HUES48 (cell line): ENCODE measurements around the gene EPC2.

ENCODE experiments used
- H3K27ac ChIP-seq: one replicate; pipeline ENCODE4 v1.7.0; 2013; ENCODE audit warnings: low read depth, low read length, inconsistent platforms
- H3K27me3 ChIP-seq: 2 replicates; pipeline ENCODE4 v1.6.1; 2013; ENCODE audit warnings: mild to moderate bottlenecking, low read length; ENCODE audit not compliant: control insufficient read depth, insufficient read depth
- H3K36me3 ChIP-seq: 2 replicates; pipeline ENCODE4 v1.6.1; 2013; ENCODE audit warnings: low read length; ENCODE audit not compliant: control insufficient read depth, insufficient read depth
- H3K4me1 ChIP-seq: 2 replicates; pipeline ENCODE4 v1.6.1; 2013; ENCODE audit warnings: mild to moderate bottlenecking, low read length; ENCODE audit not compliant: control insufficient read depth, insufficient read depth
- H3K4me3 ChIP-seq: 2 replicates; pipeline ENCODE4 v1.5.1; 2013; ENCODE audit warnings: mild to moderate bottlenecking, low read depth, low read length
- H3K9ac ChIP-seq: 2 replicates; pipeline ENCODE4 v1.6.1; 2013; ENCODE audit warnings: mild to moderate bottlenecking, low read depth, low read length, moderate library complexity
- H3K9me3 ChIP-seq: 2 replicates; pipeline ENCODE4 v1.6.1; 2013; ENCODE audit warnings: low read length; ENCODE audit not compliant: control insufficient read depth, insufficient read depth

Gene EPC2

DNA sequence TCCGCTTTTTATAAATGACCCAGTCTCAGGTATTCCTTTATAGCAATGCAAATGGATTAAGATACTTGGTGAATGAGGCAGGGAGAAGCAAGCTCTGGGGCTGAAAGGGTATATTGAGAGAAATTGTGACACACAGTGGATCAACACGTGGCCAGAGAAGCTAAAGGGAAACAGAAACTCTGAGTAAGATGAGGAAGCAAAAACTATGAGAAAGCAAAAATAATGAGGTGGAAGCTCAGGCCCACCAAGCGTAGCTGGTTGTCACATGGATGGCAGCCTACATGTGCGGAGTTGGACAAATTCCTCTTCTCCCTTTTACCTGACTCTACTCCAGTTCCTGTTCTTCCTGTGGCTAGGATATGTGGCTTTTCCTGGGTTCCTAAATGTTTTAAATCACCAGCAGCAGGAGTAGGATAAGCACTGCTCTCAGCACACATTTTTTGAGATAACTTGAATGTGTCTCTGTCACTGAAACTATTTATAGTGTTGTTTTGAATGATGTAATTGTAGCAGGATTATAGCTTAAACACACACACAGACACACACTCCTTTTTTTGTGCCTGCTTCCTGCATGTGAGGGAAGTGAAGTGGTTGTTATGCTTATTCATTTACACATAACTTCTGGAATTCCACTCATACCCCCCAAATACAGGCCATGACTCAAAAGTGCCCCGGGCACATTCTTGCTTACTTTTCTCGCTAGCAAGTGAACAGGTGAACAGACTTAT lies 30.1 kb upstream of the EPC2 start:
- H3K27ac ChIP-seq = peak overlapping the region; percentile 72
- no peaks in the 10 kb centered on the region for H3K27me3 ChIP-seq
- H3K4me3 ChIP-seq = no peak overlapping the region
- H3K9ac ChIP-seq = peak overlapping the region; percentile 11; the same call in 1 of the 2 replicates
- no peaks in the 10 kb centered on the region for H3K9me3 ChIP-seq
- no peaks in the 10 kb centered on the region for H3K36me3 ChIP-seq
- H3K4me1 ChIP-seq = peaks cover 30% of the 10 kb centered on the region

DNA sequence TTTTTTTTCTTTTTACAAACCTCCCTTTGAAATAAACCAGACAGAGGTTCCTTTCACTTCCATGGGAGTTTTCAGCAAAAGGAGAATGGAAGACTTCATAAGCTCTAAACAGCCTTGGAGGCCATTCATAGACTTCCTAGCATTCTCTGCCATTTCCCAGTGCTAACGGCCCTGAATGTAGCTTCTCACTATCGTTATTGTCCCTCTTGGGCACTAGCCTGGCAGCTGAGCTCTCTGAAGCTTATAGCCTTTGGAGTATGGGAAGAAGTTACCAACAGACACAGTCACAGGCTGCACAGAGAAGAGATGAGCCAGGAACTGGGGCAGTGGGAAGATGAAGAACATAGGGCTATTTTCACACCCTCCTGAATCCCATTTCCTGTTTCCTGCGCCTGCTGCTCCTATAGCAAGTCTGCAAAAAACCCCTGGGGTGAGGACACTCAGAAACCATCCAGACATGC lies 29.1 kb upstream of the EPC2 start:
- Histone ChIP-seq H3K27ac (peak overlapping the region; percentile 38), H3K4me3 (no peak overlapping the region)

DNA sequence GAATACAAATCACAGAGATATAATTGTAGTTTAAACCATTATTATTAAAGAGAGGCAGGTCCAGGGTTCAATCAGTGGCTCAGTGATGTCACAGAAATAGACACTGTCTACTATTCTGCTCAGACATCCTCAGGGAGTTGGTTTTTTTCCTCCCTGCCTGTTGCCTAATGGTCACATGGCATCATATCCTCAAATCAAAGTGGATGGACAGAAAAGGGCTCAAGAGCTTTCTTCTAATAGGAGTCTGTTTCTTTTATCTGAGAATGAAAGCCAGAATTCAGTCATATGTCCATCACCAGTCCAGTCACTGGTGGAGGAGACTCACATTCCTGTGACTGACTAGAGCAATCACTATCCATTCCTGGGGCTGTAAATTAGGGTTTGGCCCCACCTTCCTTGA lies 27.9 kb upstream of the EPC2 start:
- H3K27ac ChIP-seq = no peak overlapping the region
- H3K4me1 ChIP-seq = peaks cover 30% of the 10 kb centered on the region
- no peak overlapping the region for H3K4me3 ChIP-seq
- H3K36me3 ChIP-seq = no peaks in the 10 kb centered on the region
- no peaks in the 10 kb centered on the region for H3K9me3 ChIP-seq
- H3K9ac ChIP-seq = no peak overlapping the region
- H3K27me3 ChIP-seq = no peaks in the 10 kb centered on the region

More for the DNA sequence above, 29.1 kb upstream of the EPC2 start:
- Histone ChIP-seq H3K9ac (0 out of 2 replicates have a peak overlapping the region, but pooled peaks have one; percentile 20), H3K9me3 (no peaks in the 10 kb centered on the region), H3K4me1 (peaks cover 30% of the 10 kb centered on the region), H3K36me3 (no peaks in the 10 kb centered on the region), H3K27me3 (no peaks in the 10 kb centered on the region)

DNA sequence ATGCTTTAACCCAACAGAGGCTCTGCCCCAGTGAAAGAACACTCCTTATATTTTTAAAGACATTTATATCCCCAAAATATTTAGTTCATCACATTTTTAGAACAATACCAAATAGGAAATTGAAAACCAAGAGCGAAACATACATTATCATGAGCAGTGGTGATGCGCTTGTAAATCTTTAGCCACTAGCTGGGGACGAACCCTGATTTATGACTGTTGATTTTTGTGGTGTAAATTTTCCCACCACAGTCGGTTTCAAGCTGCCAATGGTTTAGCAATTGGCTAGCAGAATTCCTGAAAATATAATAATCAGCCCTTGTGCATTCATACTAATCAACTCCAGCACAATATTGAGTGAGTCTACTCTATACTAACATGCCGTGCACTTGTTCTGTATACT lies 27.3 kb upstream of the EPC2 start:
- Histone ChIP-seq H3K4me3 (no peak overlapping the region), H3K36me3 (no peaks in the 10 kb centered on the region), H3K4me1 (peaks cover 30% of the 10 kb centered on the region), H3K9ac (no peak overlapping the region), H3K9me3 (no peaks in the 10 kb centered on the region), H3K27ac (no peak overlapping the region), H3K27me3 (no peaks in the 10 kb centered on the region)

DNA sequence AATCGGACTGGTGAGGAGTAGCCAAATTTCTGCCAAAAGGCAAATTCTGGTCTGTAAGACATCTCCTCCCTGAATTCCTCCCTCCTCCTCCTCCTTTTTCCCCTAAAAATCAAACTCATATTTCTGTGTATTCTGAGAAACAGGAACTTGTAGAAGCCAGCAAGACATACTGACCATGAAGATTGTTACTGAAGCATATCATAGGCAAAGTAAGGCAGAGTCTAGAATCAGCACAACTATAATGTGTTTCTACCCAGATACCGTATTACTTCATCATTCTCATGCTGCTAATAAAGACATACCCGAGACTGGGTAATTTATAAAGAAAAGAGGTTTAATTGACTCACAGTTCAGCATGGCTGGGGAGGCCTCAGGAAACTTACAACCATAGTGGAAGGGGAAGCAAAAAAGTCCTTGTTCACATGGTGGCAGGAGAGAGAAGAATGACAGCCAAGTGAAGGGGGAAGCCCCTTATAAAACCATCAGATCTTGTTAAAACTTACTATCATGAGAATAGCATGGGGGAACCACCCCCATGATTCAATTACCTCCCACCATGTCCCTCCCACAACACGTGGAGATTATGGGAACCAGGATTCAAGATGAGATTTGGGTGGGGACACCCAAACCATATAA lies 24.9 kb upstream of the EPC2 start:
- H3K9ac ChIP-seq = no peak overlapping the region
- H3K36me3 ChIP-seq = no peaks in the 10 kb centered on the region
- no peaks in the 10 kb centered on the region for H3K27me3 ChIP-seq
- peaks cover 16% of the 10 kb centered on the region for H3K4me1 ChIP-seq
- H3K27ac ChIP-seq = no peak overlapping the region
- H3K9me3 ChIP-seq = no peaks in the 10 kb centered on the region
- no peak overlapping the region for H3K4me3 ChIP-seq

DNA sequence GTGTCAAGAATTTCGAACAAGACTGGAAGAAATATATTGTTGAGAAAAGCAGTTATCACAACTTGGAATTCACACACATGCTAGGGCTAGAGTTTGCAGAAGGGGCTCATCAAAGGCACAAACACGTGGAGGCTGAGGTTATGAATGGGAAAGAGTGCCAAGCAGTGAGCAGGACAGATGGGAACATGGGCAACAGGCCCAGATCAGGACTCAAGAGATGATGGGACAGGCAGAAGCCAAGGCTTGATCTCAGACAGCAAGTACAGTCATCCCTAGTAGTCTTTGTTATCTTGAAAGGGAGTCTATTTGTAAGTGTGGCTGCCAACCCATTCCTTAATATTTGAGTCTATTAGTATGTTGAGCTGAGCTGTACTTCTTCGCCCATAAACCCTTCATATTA lies 22.2 kb upstream of the EPC2 start:
- H3K27ac ChIP-seq = no peak overlapping the region
- H3K9ac ChIP-seq = no peak overlapping the region
- no peaks in the 10 kb centered on the region for H3K4me1 ChIP-seq
- no peaks in the 10 kb centered on the region for H3K36me3 ChIP-seq
- no peak overlapping the region for H3K4me3 ChIP-seq
- no peaks in the 10 kb centered on the region for H3K9me3 ChIP-seq
- H3K27me3 ChIP-seq = no peaks in the 10 kb centered on the region

DNA sequence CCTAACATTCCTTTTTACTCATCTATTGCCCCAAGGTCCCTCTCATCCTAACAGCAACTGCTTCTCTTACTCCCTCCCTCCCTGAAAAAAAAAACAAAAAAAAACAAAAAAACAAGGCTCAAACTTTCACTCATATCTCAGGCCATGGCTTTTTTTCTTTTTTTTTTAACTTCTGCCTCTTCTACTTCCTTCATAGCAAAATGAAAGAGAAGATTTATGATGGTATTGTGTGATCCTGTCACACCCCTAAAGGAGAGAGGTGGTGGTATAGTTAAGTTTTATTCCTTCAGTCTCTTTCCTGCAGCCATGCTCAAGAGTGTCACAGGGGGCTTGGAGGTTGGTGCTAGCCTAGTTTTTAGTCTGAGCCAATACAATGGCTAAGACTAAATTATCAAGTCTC lies 21.5 kb upstream of the EPC2 start:
- Histone ChIP-seq H3K27ac (no peak overlapping the region), H3K4me1 (no peaks in the 10 kb centered on the region), H3K4me3 (no peak overlapping the region), H3K9ac (no peak overlapping the region), H3K36me3 (no peaks in the 10 kb centered on the region), H3K9me3 (no peaks in the 10 kb centered on the region), H3K27me3 (no peaks in the 10 kb centered on the region)

DNA sequence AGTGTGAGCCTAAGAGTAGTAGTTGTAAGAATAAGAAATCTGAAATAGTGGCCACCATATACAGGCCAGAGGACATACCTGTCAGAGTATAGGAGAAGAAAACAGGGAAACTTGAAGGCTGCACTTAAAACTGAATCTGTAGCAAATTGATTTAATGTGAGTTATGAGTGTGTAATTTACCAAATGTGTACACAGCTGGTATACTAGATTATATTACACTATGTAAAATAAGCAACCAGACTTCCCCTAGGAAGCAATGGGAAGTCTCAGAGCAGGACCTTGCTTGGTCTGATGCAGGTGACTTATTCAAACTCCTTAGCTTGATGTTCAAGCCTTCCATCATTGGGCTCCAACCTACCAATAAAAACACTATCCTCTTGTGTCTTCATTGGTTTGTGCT lies 17.3 kb upstream of the EPC2 start:
- Histone ChIP-seq H3K4me1 (no peaks in the 10 kb centered on the region), H3K27me3 (no peaks in the 10 kb centered on the region), H3K9me3 (no peaks in the 10 kb centered on the region), H3K4me3 (no peak overlapping the region), H3K27ac (no peak overlapping the region), H3K9ac (no peak overlapping the region), H3K36me3 (no peaks in the 10 kb centered on the region)

DNA sequence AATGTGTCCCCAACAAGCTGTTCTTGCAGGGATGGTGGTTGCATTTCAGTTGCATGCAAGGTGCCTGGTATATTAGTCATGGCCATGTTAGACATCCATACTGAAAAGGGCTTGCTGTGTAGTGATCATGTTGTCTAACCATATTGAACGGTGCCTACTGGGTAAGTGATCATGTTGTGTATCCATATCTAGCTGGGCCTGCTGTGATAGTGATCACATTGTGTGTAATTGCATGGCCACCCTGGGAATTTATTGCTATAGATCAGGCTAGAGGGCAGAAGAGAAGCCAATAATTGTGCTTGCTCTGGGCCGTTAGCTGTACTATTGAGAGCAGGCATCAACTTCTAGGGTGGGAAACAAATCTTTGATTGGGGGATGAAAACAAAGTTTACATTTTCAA lies 9.8 kb upstream of the EPC2 start:
- Histone ChIP-seq H3K4me3 (no peak overlapping the region), H3K27ac (no peak overlapping the region), H3K9ac (no peak overlapping the region), H3K36me3 (no peaks in the 10 kb centered on the region), H3K9me3 (no peaks in the 10 kb centered on the region), H3K27me3 (no peaks in the 10 kb centered on the region), H3K4me1 (no peaks in the 10 kb centered on the region)

DNA sequence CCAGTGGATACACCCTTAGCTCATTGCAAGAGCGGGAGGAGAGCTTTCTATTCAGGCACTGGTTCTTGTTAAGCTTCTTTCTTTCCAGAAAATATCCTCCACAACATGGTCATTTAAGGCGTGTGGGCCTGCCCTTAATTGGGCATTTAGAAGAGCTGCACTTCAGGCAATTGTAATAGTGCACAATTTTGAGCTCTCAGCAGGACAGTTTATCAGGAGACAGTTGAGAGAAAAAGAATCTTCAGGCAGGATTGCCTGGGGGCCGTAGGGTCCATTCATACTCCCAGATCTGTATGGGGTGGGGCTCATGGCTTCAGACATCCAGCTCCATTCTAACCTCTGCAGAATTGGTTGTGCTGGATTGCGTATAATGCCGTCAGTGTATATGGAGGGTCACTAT lies 6.0 kb upstream of the EPC2 start:
- no peak overlapping the region for H3K4me3 ChIP-seq
- no peak overlapping the region for H3K27ac ChIP-seq
- no peak overlapping the region for H3K9ac ChIP-seq
- H3K9me3 ChIP-seq = no peaks in the 10 kb centered on the region
- peaks cover 22% of the 10 kb centered on the region for H3K4me1 ChIP-seq
- H3K36me3 ChIP-seq = no peaks in the 10 kb centered on the region
- H3K27me3 ChIP-seq = no peaks in the 10 kb centered on the region

DNA sequence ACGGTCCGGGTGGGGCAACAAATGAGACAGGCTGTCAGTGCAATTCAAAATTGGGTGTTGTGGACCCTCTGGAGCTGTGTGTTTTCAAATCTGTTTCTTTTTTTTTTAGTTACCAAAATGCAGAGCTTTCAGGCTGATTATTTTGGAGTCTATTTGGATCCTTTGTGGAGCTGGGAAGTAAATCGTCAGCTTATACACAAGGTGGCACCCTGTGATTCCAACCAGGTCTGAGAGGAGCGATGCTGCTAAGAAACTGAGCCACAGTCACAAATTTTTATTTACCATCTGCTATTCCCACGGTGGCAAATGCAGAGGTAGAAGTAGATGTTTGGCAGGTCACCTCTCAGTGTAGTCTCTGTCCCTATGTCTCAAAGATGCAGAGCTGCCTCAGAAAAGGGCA lies 3.8 kb upstream of the EPC2 start:
- H3K27me3 ChIP-seq = no peaks in the 10 kb centered on the region
- H3K36me3 ChIP-seq = no peaks in the 10 kb centered on the region
- no peak overlapping the region for H3K27ac ChIP-seq
- H3K9ac ChIP-seq = no peak overlapping the region
- peaks cover 25% of the 10 kb centered on the region for H3K4me1 ChIP-seq
- peak overlapping the region; percentile 7; the same call in 1 of the 2 replicates for H3K4me3 ChIP-seq
- no peaks in the 10 kb centered on the region for H3K9me3 ChIP-seq
